T47D (cell line): ENCODE data around the gene TMEM207.

ENCODE experiments used
- DNase-seq, 2 experiments: peaks; one replicate each; pipeline versions ENCODE4 v3.0.0 to v3.0.0-alpha.2; 2011 to 2012; ENCODE audit warnings: low read depth in 1 of 2, low spot score in 1 of 2
- JUND ChIP-seq: IDR thresholded peaks from 2 replicates; pipeline ENCODE4 v1.6.1; 2012; ENCODE audit warnings: low read depth
- in situ Hi-C: cut with HindIII; loops from 2 replicates; pipeline ENCODE4 v1.10.0; 2016; ENCODE audit warnings: low sequenced_read_pairs, low pct_unique_long_range_greater_than_20kb

The TMEM207 gene

GRCh38 chr3:190399677-190400076, 50.0 kb downstream of the TMEM207 start:
- peak in 1 of 2 experiments; percentile 54 for DNase-seq
- TF ChIP-seq JUND = no peak
- in situ Hi-C loops = no loop called here

GRCh38 chr3:190397889-190398288, 51.8 kb downstream of the TMEM207 start:
- in situ Hi-C loops = no loop called here
- no peak for DNase-seq

GRCh38 chr3:190396001-190396400, 53.7 kb downstream of the TMEM207 start:
- DNase-seq = no peak
- no peak for TF ChIP-seq JUND
- in situ Hi-C loops = no loop called here

More at GRCh38 chr3:190397889-190398288, 51.8 kb downstream of the TMEM207 start:
- no peak for TF ChIP-seq JUND

- TF ChIP-seq JUND = no peak
- no peak for DNase-seq
- in situ Hi-C loops = no loop called here
Measured at GRCh38 chr3:190388703-190389102, 61.0 kb downstream of the TMEM207 start.

- no peak for DNase-seq
- TF ChIP-seq JUND = no peak
- in situ Hi-C loops = no loop called here
Measured at GRCh38 chr3:190387578-190388213, 62.0 kb downstream of the TMEM207 start, which contains the start of gene CLDN16. Gene CLDN16, plus strand, starts transcription at chr3:190388163. Its CDS starts 167 bp downstream, at chr3:190388330.

GRCh38 chr3:190385731-190386688, 63.7 kb downstream of the TMEM207 start:
- TF ChIP-seq JUND = no peak
- peak in 1 of 2 experiments; percentile 23 for DNase-seq
- in situ Hi-C loops = no loop called here

- no peak for TF ChIP-seq JUND
- peak; percentile 71 to 97 for DNase-seq
- in situ Hi-C loops = no loop called here
Measured at GRCh38 chr3:190384309-190384756, 65.4 kb downstream of the TMEM207 start.

GRCh38 chr3:190382082-190382481, 67.6 kb downstream of the TMEM207 start:
- no peak for TF ChIP-seq JUND
- no peak for DNase-seq
- in situ Hi-C loops = no loop called here

GRCh38 chr3:190381441-190381840, 68.3 kb downstream of the TMEM207 start:
- DNase-seq = no peak
- in situ Hi-C loops = no loop called here
- TF ChIP-seq JUND = no peak

- TF ChIP-seq JUND = no peak
- in situ Hi-C loops = no loop called here
- no peak for DNase-seq
Measured at GRCh38 chr3:190380184-190380583, 69.5 kb downstream of the TMEM207 start.
